Measurements from ENCODE around the gene SAA4. TPM values are rescaled to one million over a fixed set of nuclear protein-coding genes. Genes with fewer than 3 reads are reported as not detected.
"Not testable (repeated sequence)": the region's sequence is repeated elsewhere in the genome, so short reads cannot be mapped to it uniquely, and the experiment has no call there.

Gene SAA4, protein sequence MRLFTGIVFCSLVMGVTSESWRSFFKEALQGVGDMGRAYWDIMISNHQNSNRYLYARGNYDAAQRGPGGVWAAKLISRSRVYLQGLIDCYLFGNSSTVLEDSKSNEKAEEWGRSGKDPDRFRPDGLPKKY
- not detected for total RNA-seq

DNA sequence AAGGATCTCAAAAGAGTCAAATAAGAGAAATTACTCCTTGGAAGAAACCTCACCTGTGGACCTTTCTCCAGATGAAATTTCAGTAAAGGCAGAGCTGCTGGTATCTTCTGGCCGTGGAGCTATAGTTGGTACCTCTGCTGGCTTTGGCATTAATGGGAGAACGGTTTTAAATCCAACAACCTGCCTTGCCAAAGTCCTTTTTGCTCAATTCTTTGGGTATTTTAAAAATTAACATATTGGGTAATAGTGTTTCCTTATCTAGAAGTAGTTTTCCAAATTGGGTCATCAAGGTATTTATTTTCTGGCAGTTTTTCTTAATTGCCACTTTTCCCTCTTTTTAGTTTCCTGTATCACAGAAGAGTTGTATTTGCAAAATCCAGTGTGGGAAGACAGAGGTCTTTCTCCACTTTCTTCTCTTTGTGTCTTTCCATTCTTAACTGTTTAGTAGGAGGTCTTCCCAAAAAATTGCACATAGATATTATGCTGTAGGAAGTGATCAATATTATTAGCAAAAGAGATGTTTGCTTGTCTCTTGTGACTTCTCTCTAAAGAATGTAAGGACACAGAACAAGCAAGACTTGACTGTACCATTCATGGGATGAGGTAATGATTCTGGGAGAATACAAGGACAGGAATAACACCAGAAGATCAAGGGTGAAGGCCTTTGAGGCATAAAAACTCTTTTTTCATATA, at the start of gene SAA4:
SAA4 (minus strand) TSS at position 139 of the 693 bp plus-strand sequence. CDS start 876 bp downstream, outside the sequence.
- DNase-seq (ENCODE audit: low read depth in 2 of 3, low spot score in 2 of 3): no peak

DNA sequence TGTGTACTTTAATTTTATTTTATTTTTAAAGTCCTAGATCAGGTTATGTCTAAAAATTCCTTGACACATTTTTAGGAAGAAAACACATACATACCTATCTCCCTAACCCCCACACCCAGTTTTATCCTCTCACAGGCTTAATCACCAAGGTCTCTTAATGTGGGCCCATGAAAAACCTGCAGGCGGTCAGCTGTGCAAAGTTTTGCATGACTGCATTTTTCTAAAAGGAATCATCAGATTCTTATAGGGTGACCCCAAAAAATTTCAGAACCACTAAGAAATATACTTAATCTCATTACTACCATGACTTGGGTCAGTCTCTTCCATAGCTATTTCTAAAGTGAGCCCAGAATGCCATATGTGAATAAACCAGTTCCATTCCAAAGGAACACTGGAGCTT, 49.2 kb upstream of the SAA4 start:
- no peak for DNase-seq (ENCODE audit: low read depth in 2 of 3, low spot score in 2 of 3)

DNA sequence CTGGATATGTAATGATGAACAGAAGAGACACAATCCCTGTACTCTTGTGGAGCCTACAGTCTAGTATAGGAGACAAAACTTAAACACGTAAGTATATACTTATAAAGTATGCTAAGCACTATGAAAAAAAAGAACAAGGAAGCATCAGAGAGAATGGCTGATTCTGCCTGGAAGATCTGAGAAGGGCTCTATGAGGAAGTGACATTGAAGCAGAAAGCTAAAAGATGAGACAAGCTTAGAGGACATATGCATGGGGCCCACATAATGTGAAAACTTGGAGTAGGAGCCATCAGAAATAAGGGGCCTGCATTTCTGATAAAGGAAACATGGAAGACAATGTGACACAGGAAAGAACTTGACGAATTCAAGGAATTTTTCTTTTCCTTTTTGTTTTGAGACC, 46.0 kb upstream of the SAA4 start:
- DNase-seq (ENCODE audit: low read depth in 2 of 3, low spot score in 2 of 3): no peak

DNA sequence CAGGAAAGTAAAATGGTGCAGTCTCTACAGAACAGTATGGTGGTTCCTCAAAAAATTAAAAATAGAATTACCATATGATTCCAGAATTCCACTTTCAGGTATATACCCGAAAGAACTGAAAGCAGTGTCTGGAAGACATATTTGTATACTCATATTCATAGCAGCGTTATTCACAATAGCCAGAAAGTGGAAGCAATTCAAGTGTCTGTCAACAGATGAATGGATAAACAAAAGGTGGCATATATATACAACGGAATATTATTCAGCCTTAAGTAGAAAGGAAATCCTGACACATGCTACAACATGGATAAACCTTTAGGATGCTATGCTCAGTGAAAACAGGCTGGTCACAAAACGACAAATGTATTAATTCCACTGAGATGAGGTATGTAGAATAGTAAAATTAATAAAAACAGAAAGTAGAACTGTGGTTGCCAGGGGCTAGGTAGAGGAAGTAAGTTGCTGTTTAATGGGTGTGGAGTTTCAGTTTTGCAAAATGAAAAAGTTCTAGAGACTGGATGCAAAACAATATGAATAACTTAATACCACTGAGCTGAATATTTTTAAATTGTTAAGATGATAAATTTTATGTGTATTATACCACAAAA, 43.9 kb upstream of the SAA4 start:
- no peak for DNase-seq (ENCODE audit: low read depth in 2 of 3, low spot score in 2 of 3)

DNA sequence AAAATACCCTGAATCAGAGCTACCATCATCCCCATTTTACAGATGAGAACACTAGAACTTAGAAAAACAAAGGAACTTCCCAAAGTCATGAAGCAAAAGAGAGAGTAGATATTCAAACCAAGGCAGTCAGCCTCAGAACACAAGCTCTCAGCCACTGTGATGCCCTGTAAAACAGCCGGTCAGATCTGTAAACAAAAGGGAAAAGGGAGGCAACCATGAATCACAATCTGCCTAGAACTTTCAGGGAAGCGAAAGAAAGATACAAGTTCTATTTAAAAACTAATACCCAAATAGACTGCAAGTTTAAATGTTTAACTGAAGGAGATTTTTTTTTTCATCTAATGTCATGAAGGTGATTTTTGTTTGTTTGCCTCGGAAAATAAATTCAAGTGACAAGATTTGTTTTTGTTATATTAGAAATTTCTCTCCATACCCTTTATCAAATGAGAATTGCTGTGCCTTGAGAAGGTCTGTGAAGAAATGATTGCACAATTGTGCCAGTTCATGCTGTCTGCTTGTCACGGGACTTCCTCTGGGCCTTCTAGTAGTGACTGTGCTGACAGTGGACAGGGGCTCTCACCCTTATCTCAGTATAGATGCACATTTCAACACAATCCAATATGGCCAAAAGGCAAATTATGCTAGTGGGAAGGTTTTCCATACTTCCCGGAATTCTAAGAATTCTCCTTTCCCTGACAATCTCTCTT, 41.1 kb upstream of the SAA4 start:
- peak in 1 of 3 donors; percentile 5 for DNase-seq (ENCODE audit: low read depth in 2 of 3, low spot score in 2 of 3)

DNA sequence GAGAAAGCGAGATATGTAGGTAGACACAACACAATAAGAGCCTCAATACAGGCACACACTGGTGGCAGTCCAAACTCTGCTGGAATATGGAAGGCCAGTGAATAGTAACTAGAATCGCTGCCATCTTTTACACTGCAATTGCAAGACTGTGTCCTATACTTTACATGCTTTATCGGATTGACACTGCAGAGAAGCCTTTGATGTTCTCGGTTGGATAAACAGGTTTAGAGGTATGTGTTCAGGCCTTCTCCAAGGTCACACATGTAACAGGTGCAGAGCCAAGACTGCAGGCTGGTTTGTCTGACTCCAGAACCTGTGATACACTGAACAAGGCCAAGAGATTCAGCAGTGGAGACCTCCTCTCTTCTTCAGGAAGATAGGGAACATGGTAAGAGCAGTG, 34.6 kb upstream of the SAA4 start:
- DNase-seq (ENCODE audit: low read depth in 2 of 3, low spot score in 2 of 3): no peak

DNA sequence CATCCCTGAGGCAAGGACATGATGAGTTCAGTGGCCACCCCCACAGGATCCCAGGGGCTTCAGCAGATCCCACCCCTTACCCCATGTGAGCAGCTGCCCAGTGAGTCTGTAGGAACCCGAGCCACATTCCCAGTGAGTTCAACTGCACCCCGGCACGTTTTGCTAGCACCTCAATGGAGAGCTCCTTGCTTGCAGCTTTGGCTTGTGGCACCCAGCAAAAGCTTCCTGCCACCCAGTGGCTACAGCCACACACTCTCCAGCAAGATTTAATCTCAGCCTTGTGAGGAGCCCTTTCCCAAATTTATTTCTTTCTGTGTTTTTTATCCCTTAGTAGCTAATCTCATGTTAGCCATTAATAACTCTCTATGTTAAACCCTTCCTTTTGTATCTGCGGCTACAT, 33.5 kb upstream of the SAA4 start:
- no peak for DNase-seq (ENCODE audit: low read depth in 2 of 3, low spot score in 2 of 3)

DNA sequence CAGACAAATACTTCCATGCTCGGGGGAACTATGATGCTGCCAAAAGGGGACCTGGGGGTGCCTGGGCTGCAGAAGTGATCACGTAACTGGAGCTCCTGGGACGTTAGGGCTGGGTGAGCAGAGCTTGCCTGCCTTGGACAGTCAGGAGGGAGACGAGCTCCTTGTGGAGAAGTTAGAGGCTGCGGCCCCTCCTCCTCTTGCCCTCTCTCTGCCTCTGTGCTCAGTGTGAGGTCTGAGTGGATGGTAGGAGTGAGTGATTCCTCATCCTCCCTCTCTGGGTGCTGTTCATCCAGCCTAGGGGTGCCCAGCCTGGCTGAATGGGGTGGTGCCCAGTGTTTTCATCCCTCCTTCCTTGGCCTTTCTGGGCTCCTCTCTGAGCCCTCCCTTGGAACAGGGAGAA, 32.6 kb upstream of the SAA4 start:
- DNase-seq (ENCODE audit: low read depth in 2 of 3, low spot score in 2 of 3): not testable (repeated sequence)

DNA sequence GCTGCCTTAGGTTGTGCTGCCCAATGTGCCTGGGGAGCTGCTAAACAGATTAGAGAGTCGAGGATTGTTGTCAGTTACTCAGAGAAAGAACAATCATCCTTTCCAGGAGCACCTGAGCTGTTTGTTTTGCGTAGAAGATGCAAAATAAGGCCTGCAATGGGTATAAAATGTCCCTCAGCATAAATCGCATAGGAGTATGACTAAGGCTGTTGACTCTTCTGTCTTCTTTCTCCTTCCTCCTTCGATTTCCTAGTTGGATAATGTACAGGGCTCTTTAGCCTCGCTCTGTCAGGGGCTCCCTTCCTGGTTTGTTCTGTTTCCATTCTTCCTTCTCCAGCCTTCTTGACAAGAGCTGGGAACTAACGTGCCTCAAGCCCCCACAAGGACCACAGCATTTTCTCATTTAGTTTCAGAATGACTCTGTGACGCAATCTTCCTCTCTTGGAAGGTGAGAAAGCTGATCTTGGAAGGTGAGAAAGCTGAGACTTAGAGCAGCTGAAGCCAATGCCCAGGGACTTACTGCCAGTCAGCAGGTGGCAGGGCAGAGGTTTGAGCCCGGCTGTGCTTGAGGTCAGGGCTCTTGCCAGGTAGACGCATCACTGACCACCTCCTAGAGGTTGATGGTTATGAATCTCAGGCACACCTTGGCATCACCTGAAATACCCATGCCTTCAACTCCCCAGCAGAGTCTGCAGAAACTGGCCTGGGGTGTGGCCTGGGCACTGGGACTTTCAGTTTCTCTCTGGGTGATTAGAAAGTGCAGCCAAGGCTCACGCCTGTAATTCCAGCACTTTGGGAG, 30.9 kb upstream of the SAA4 start:
- DNase-seq (ENCODE audit: low read depth in 2 of 3, low spot score in 2 of 3): not testable (repeated sequence)

DNA sequence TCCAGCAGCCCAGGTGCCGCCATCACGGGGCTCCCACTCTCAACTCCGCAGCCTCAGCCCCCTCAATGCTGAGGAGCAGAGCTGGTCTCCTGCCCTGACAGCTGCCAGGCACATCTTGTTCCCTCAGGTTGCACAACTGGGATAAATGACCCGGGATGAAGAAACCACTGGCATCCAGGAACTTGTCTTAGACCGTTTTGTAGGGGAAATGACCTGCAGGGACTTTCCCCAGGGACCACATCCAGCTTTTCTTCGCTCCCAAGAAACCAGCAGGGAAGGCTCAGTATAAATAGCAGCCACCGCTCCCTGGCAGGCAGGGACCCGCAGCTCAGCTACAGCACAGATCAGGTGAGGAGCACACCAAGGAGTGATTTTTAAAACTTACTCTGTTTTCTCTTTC, 29.3 kb upstream of the SAA4 start, which contains the start of gene SAA1:
SAA1 (plus strand) TSS at position 316 of the 400 bp plus-strand sequence. CDS start 624 bp downstream, outside the sequence.
- no peak for DNase-seq (ENCODE audit: low read depth in 2 of 3, low spot score in 2 of 3)

DNA sequence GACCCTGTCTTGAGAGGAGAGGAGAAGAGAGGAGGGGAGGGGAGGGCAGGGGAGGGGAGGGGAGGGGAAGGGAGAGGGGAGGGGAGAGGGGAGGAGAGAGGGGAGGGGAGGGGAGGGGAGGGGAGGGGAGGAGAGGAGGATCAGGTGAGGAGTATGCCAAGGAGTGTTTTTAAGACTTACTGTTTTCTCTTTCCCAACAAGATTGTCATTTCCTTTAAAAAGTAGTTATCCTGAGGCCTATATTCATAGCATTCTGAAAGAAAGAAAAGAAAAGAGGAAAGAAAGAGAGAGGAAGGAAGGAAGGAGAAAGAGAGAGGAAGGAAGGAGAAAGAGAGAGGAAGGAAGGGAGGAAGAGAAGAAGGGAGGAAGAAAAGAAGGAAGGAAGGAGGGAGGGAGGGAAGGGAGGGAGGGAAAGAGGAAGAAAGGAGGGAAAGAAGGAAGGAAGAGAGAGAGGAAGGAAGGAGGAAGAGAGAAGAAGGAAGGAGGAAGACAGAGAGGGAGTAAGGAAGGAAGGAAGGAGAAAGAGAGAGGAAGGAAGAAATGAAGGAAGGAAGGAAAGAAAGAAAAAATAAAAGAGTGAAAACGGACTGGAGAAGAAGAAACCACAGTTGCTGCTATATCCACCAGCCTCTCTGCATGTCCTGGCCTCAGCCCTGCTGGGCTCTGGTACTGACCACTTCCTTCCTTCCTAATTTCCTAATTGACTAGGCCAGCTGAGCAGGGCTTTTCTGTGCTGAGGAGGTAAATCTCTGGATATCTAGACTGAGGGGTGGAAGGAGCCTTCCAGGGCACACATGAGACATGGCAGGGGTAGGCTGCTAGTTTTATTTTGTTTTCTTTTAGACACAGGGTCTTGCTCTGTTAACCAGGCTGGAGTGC, 28.3 kb upstream of the SAA4 start:
- DNase-seq (ENCODE audit: low read depth in 2 of 3, low spot score in 2 of 3): no peak

DNA sequence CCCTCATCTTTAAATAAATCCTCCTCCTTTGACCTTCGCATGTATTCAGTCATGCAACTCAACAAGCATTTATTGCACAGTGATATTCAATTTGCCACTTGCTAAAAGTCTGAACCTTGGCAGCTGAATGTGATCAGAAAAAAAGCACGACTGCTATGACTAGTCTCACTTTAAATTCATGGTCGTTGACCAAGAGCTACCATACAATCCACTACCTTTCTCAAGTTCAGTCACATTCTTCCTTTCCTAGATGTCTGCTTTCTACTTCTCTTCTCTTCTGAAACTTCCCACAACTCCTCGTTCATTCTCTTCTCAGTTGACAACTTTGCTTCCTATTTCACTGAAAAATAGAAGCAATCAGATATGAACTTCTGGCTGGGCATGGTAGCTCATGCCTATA, 27.4 kb upstream of the SAA4 start:
- no peak for DNase-seq (ENCODE audit: low read depth in 2 of 3, low spot score in 2 of 3)

DNA sequence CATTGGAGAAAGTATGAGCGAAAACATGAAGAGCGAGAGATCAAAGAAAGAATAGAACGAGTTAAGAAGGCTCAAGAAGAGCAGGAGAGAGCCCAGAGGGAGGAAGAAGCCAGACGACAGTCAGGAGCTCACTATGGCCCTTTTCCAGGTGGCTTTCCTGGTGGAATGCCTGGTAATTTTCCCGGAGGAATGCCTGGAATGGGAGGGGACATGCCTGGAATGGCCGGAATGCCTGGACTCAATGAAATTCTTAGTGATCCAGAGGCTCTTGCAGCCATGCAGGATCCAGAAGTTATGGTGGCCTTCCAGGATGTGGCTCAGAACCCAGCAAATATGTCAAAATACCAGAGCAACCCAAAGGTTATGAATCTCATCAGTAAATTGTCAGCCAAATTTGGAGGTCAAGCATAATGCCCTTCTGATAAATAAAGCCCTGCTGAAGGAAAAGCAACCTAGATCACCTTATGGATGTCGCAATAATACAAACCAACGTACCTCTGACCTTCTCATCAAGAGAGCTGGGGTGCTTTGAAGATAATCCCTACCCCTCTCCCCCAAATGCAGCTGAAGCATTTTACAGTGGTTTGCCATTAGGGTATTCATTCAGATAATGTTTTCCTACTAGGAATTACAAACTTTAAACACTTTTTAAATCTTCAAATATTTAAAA, 26.2 kb upstream of the SAA4 start:
- not testable (repeated sequence) for DNase-seq (ENCODE audit: low read depth in 2 of 3, low spot score in 2 of 3)

DNA sequence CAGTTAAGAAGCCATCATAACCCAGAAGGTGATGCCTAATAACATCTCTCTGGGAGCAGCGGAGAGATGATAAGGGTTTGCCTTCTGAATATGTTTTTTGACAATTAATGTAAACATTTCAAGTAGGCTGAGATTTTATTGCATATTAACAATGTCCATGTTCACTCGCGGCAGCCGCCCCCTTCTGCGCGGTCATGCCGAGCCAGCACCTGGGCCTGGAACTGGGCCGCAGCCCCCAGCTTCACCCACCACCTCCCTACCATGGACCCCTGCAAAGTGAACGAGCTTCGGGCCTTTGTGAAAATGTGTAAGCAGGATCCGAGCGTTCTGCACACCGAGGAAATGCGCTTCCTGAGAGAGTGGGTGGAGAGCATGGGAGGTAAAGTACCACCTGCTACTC, 25.1 kb upstream of the SAA4 start:
- DNase-seq (ENCODE audit: low read depth in 2 of 3, low spot score in 2 of 3): no peak

DNA sequence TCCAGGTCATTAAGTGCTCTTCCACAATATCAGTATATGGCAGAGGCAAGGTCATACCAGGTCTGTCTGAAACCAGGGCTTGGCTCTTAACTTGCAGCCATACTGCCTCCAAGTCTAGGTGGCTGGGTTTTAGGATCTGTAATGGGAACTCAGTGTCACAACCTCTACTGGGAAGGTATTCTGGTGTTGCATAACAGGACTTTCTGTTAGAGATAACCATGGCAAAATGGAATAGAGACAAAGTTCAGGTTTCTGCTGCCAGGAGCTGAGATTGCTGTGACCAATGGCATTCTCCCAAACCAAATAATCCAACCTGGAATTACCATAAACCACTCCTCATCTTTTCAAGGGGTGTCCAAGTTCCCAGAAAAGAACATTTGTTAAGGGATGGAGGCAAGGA, 22.7 kb upstream of the SAA4 start:
- no peak for DNase-seq (ENCODE audit: low read depth in 2 of 3, low spot score in 2 of 3)

DNA sequence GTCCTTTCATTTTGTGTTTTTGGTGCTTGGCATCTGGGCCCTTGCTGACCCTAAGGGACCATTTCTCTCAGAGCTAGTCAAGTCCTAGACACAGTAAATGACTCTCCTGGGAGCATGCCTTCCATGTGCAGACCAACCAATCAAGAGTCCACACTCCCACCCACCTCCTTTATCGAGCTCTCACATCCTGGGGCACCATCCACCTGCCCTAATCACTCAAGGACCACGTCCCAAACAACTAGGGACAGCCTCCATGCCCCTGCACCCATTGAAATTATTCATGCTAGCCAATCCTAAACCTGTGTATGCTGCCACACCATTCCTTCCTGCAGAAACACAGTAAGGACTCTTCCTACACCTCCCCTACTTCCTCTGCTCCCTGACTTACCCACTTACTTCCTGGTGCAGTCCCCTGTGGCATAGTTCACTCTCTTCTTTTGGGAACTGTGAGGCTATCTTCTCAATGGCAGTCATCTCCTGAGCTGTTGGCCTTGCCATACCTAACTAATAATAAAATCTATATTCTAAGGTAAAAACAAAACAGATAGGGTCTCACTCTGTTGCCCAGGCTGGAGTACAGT, 18.3 kb upstream of the SAA4 start:
- no peak for DNase-seq (ENCODE audit: low read depth in 2 of 3, low spot score in 2 of 3)

DNA sequence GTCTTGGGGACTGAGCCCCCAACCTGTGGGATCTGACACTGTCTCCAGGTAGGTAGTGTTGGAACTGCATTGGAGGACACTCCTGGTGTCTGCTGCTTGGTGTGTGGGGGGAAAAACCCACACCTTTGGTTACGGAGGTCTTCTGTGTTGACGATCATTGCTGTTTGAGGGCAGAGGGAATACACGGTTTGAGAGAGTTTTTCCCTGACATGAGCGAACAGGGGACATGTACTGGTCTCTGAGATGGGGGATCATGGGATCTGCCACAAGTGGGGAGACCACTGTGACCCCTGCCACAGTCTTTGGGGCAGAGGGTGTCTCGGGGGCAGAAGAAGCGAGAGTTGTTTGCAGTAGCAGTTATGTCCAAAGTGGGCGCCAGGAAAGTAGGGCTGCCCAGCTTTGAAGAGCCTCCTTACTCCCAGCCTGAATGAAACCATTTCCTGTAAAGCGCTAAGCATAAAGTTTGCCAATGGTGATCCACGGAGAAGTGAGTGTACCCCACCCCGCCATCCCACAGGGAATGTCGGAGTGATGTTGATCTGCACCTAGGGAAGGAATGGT, 17.3 kb upstream of the SAA4 start:
- no peak for DNase-seq (ENCODE audit: low read depth in 2 of 3, low spot score in 2 of 3)

DNA sequence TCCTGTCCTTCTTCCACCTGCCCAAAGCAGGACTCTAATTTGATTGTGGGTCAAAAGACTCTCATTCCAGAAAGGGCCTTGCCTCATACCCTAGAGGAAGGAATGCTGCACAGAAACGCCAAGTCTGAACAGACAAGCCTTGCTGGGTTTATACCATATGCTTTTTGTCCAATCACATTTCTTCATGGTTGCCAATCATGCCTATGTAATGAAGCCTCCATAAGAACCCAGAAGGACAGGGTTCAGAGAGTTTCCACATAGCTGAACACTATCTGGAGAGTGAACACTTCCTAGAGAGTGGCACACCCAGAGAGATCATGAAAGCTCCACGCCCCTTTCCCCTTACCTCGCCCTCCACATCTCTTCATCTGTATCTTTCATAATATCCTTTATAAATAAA, 16.6 kb upstream of the SAA4 start:
- no peak for DNase-seq (ENCODE audit: low read depth in 2 of 3, low spot score in 2 of 3)

DNA sequence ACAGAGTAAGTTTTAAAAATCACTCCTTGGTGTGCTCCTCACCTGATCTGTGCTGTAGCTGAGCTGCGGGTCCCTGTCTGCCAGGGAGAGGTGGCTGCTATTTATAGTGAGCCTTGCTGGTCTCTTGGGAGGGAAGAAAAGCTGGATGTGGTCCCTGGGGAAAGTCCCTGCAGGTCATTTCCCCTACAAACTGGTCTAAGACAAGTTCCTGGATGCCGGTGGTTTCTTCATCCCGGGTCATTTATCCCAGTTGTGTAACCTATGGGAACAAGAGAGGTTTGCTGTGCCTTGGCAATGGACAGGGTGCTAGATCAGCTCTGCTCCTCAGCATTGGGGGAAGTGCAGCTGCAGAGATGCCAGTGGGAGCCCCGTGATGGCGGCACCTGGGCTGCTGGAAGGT, 12.0 kb upstream of the SAA4 start, which contains the start of gene SAA2:
SAA2 (minus strand) TSS at position 108 of the 400 bp plus-strand sequence. CDS start 657 bp downstream, outside the sequence.
- DNase-seq (ENCODE audit: low read depth in 2 of 3, low spot score in 2 of 3): no peak
